K562 (cell line): Measurements from ENCODE around the gene ANKRD23. TPM values are rescaled to one million over a fixed set of nuclear protein-coding genes. Genes with fewer than 3 reads are reported as not detected.
A peak's percentile ranks its signal among the peaks of the same experiment; 100 is the strongest.

Experiments used
- ATAC-seq: fragments of 200-7000 bp; cut with Tn5 transposase; 3 replicates; pipeline ENCODE4 v1.9.1; 2020; ENCODE audit warnings: moderate library complexity
- BruUV-seq: library from RNA; stranded (reverse); fragments of 400-500 nt; replicated peaks from 2 replicates; lab custom pipeline; 2021; lab: Mats Ljungman, UMichigan
- CTCF ChIA-PET: fragments of 300-600 bp; formaldehyde crosslinking; extraction: SDS; loops from one replicate; lab custom pipeline; 2021; ENCODE audit warnings: low intra/inter-chr PET ratio; lab: Yijun Ruan, JAX
- POLR2A ChIA-PET: fragments of 300-600, 350-650 bp; sonication (Branson Sonifier 250); formaldehyde crosslinking; extraction: SDS; loops from one replicate; lab custom pipeline; 2021; ENCODE audit warnings: antibody characterized with exemption, inconsistent platforms; lab: Yijun Ruan, JAX
- DNase-seq, 4 experiments: peaks; one replicate each; pipeline versions ENCODE4 v3.0.0 to v3.0.0-alpha.2; 2011 to 2018; ENCODE audit warnings: low spot score in 3 of 4, mixed read lengths in 3 of 4; ENCODE audit errors: extremely low read depth in 1 of 4
- FAIRE-seq: peaks from 2 replicates; lab custom pipeline; 2011; peaks lifted over from hg19 to GRCh38; lab: Jason Lieb, UNC
- H2AFZ ChIP-seq: 2 replicates; pipeline ENCODE4 v1.6.0; 2011; ENCODE audit warnings: low read depth, low read length, control low read depth, inconsistent platforms
- H3K27ac ChIP-seq: fragments of 200-600 bp; 3 replicates; pipeline ENCODE4 v1.8.0; 2011; ENCODE audit warnings: low read depth, mild to moderate bottlenecking, control low read depth, inconsistent platforms, low read length, moderate library complexity, mixed read lengths; ENCODE audit errors: extremely low read depth
- H3K27me3 ChIP-seq, 2 experiments: fragments of 300-600 bp in 1 of 2; 2 replicates in 1 of 2; 3 replicates in 1 of 2; pipeline versions ENCODE4 v1.6.0 to v1.8.0; 2011; ENCODE audit warnings: inconsistent platforms in 2 of 2, low read length in 2 of 2, mild to moderate bottlenecking in 1 of 2, mixed read lengths in 1 of 2, moderate library complexity in 1 of 2; ENCODE audit not compliant: control insufficient read depth in 2 of 2, insufficient read depth in 2 of 2
- H3K36me3 ChIP-seq: fragments of 300-600 bp; 3 replicates; pipeline ENCODE4 v1.8.0; 2011; ENCODE audit warnings: mild to moderate bottlenecking, low read length, inconsistent platforms; ENCODE audit not compliant: control insufficient read depth, insufficient read depth
- H3K4me1 ChIP-seq, 2 experiments: fragments of 200-600 bp in 1 of 2; replicated peaks in 1 of 2; 2 replicates in 1 of 2; 3 replicates in 1 of 2; pipeline versions ENCODE4 v1.5.1 to v1.8.0; 2011; ENCODE audit warnings: inconsistent platforms in 2 of 2, low read length in 2 of 2, mild to moderate bottlenecking in 1 of 2, mixed read lengths in 1 of 2, moderate library complexity in 1 of 2; ENCODE audit not compliant: control insufficient read depth in 2 of 2, insufficient read depth in 2 of 2
- H3K4me2 ChIP-seq: 2 replicates; pipeline ENCODE4 v1.6.1; 2011; ENCODE audit warnings: low read length, control low read depth, inconsistent platforms, mixed read lengths; ENCODE audit not compliant: insufficient read depth
- H3K4me3 ChIP-seq: fragments of 200-600 bp; sonication (generic), shearing (Covaris generic); 2 replicates; pipeline ENCODE4 v1.5.1; 2016; ENCODE audit warnings: control low read depth, inconsistent platforms
- H3K79me2 ChIP-seq: fragments of 200-600 bp; 3 replicates; pipeline ENCODE4 v1.8.0; 2011; ENCODE audit warnings: low read length, inconsistent platforms; ENCODE audit not compliant: control insufficient read depth, insufficient read depth
- H3K9ac ChIP-seq, 2 experiments: 2 replicates each; pipeline versions ENCODE4 v1.6.0 to v1.6.1; 2011; ENCODE audit warnings: low read depth in 2 of 2, low read length in 2 of 2, control low read depth in 1 of 2, inconsistent platforms in 1 of 2, mild to moderate bottlenecking in 1 of 2, mixed read lengths in 1 of 2; ENCODE audit not compliant: insufficient read depth in 1 of 2
- H3K9me1 ChIP-seq: one replicate; pipeline ENCODE4 v1.6.0; 2011; ENCODE audit warnings: inconsistent platforms, mild to moderate bottlenecking, low read length, moderate library complexity; ENCODE audit not compliant: control insufficient read depth, insufficient read depth
- H3K9me3 ChIP-seq: replicated peaks from 2 replicates; pipeline ENCODE4 v1.5.1; 2011; ENCODE audit warnings: low read depth, low read length, inconsistent platforms; ENCODE audit not compliant: control insufficient read depth, insufficient read depth
- H4K20me1 ChIP-seq: replicated peaks from 2 replicates; pipeline ENCODE4 v1.6.1; 2011; ENCODE audit warnings: low read length, inconsistent platforms, mixed read lengths; ENCODE audit not compliant: control insufficient read depth, insufficient read depth
- ARID2 ChIP-seq: fragments of 450-650 bp; IDR thresholded peaks from 2 replicates; pipeline ENCODE4 v1.6.1; 2017; ENCODE audit warnings: antibody characterized with exemption, mild to moderate bottlenecking
- ATF1 ChIP-seq, 2 experiments: fragments of 450-650 bp in 1 of 2; IDR thresholded peaks; 2 replicates each; pipeline ENCODE4 v1.6.1; 2016; ENCODE audit warnings: missing compliant biosample characterization in 1 of 2, missing genetic modification characterization in 1 of 2
- NFXL1 ChIP-seq: fragments of 450-650 bp; formaldehyde crosslinking; IDR thresholded peaks from 2 replicates; pipeline ENCODE4 v1.4.0; 2021; ENCODE audit warnings: mild to moderate bottlenecking
- POLR2G ChIP-seq: fragments of 200-400 bp; formaldehyde crosslinking; IDR thresholded peaks from 2 replicates; pipeline ENCODE4 v1.6.1; 2017; ENCODE audit warnings: low read depth, mild to moderate bottlenecking, antibody characterized with exemption, low read length, moderate library complexity
- ZNF584 ChIP-seq: fragments of 200-800 bp; sonication (Bioruptor generic); IDR thresholded peaks from 2 replicates; pipeline ENCODE4 v1.6.1; 2016; ENCODE audit warnings: low read depth, mild to moderate bottlenecking, missing genetic modification characterization, missing compliant biosample characterization
- WGBS: fragments of 100-300 bp; shearing (Covaris generic); methylation state at CpG from one replicate; pipeline ENCODE4 v1.1.6; 2016; ENCODE audit warnings: low coverage, mixed read lengths; ENCODE audit not compliant: insufficient coverage; ENCODE audit errors: missing lambda C conversion rate; 5-methylcytosine and 5-hydroxymethylcytosine counted together
- in situ Hi-C: fragments of 300-500 bp; cut with MboI; formaldehyde crosslinking; loops from 4 replicates; pipeline ENCODE4 v1.15.0; 2018; ENCODE audit warnings: inconsistent platforms, mixed read lengths
- intact Hi-C: fragments of 100-400 bp; cut with micrococcal nuclease; formaldehyde crosslinking; loops from 2 replicates; pipeline ENCODE4 v1.14.2; 2022
- polyA plus RNA-seq, 8 experiments: library from polyadenylated mRNA; depleted of rRNA in 4 of 8; stranded (reverse) in 5 of 8; unstranded in 3 of 8; fragments of >200 nt; fragmentation: Nextera tagmentation in 2 of 8; fragmentation: Illumina TruSeq in 1 of 8; extraction: Ambion mirVana in 2 of 8; extraction: Trizol in 1 of 8; gene quantifications; 2 replicates each; pipeline versions ENCODE4 v1.2.1 to v1.2.3, GENCODE V29; 2011 to 2014; ENCODE audit warnings: inconsistent platforms in 1 of 8, missing spikeins in 1 of 8
- total RNA-seq, 7 experiments: library from RNA; depleted of rRNA in 6 of 7; stranded (reverse); fragments of >200 nt in 6 of 7; fragmentation: Illumina TruSeq in 2 of 7; extraction: Trizol in 2 of 7; gene quantifications; 2 replicates each; pipeline versions ENCODE4 v1.2.1 to v1.2.3, GENCODE V29; 2011 to 2021; ENCODE audit warnings: low replicate concordance in 1 of 7
- TF ChIP-seq, protein P1 (sequence below): fragments of 250-450 bp; sonication (Bioruptor Pico); IDR thresholded peaks from 2 replicates; pipeline ENCODE4 v1.4.0; 2020; ENCODE audit warnings: mild to moderate bottlenecking, moderate library complexity
- TF ChIP-seq, protein P2 (sequence below): fragments of 250-450 bp; sonication (Bioruptor Pico); IDR thresholded peaks from 2 replicates; pipeline ENCODE4 v1.4.0; 2020
- TF ChIP-seq, protein P3 (sequence below): fragments of 250-450 bp; sonication (Bioruptor Pico); IDR thresholded peaks from 2 replicates; pipeline ENCODE4 v1.4.0; 2020; ENCODE audit warnings: mild to moderate bottlenecking
- TF ChIP-seq, protein P4 (sequence below): IDR thresholded peaks from 3 replicates; pipeline ENCODE4 v1.6.1; 2011; ENCODE audit warnings: borderline replicate concordance, mild to moderate bottlenecking; ENCODE audit not compliant: insufficient read length, insufficient read depth
- TF ChIP-seq, protein P5 (sequence below): fragments of 250-450 bp; sonication (Bioruptor Pico); IDR thresholded peaks from 2 replicates; pipeline ENCODE4 v1.9.0; 2021; ENCODE audit warnings: mild to moderate bottlenecking, inconsistent platforms

The ANKRD23 gene
- total and polyA plus RNA-seq, 9 of the 15 experiments (the other 6 are each of a cell fraction or from before 2014, with no cell fraction given) = 0.32 to 4.8 (median 2.8) TPM

DNA sequence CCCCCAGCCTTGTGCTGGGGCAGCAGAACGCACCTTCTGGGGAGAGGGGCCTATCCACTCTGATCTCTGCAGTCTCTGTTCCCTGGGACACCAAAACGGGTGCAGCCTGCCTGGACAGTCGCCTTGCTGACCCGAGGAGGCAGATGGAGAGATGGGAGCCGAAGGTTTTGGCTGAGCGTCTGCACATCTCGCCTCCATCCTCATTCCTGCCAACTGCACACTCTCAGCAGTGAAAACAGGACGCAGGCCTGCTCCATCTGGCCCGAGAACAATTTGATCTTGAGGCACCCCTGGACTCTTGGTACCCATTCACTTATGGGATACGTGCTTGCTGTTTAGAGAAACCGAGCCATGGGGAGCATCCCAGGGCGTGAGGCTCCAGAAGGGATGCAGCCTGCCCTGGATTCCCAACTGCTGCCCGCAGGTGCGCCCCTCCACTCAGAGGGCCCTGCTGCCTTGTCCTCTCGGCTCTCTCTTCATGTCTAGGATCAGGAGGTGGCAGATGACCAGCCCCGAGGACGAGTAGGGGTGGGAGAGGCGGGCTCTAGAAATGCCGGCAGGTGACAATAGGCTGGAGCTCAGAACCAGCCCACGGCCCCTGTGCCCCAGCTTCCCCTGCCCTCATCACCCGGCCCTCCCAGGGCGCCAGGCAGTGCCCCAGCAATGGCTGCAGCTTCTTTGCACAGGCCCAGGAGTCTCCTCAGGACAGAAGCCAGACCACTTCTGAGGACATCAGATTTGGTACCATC is 35.1 kb upstream of the ANKRD23 start:
- intact Hi-C loops = no loop called here
- POLR2A ChIA-PET = interaction anchor here (0.5 to 11.3 kb wide), 6 partner anchors 8 to 233 kb away, joined by 3 to 112 read pairs (median 4); no protein-coding TSS in a partner anchor
- H3K79me2 ChIP-seq = peaks cover 4% of the 10 kb centered on the region; the same call in 2 of the 3 replicates
- no TSS peak for BruUV-seq
- peaks cover 34% of the 10 kb centered on the region; the same call in 2 of the 3 replicates for H3K36me3 ChIP-seq
- no peak overlapping the region for H2AFZ ChIP-seq
- H3K4me2 ChIP-seq = no peak overlapping the region
- DNase-seq (no peak), ATAC-seq (no peak), FAIRE-seq (no peak)
- no peak overlapping the region for H3K4me3 ChIP-seq
- peaks cover 32 to 94% of the 10 kb centered on the region in 2 experiments for H3K4me1 ChIP-seq
- in situ Hi-C loops = no loop called here
- H3K9me1 ChIP-seq = peaks cover 4% of the 10 kb centered on the region
- CTCF ChIA-PET = no interaction called here
- no peaks in the 10 kb centered on the region for H3K9me3 ChIP-seq
- H3K9ac ChIP-seq = peak overlapping the region in 1 of 2 experiments; percentile 49; a peak in 1 of 4 replicates
- no peak overlapping the region; the same call in 2 of the 3 replicates for H3K27ac ChIP-seq
- no peaks in the 10 kb centered on the region for H4K20me1 ChIP-seq
- WGBS = 81% methylated on average over 15 of the region's 22 CpGs
- no peaks in the 10 kb centered on the region; a peak in 1 of 5 replicates for H3K27me3 ChIP-seq
- TF ChIP-seq, protein P1, sequence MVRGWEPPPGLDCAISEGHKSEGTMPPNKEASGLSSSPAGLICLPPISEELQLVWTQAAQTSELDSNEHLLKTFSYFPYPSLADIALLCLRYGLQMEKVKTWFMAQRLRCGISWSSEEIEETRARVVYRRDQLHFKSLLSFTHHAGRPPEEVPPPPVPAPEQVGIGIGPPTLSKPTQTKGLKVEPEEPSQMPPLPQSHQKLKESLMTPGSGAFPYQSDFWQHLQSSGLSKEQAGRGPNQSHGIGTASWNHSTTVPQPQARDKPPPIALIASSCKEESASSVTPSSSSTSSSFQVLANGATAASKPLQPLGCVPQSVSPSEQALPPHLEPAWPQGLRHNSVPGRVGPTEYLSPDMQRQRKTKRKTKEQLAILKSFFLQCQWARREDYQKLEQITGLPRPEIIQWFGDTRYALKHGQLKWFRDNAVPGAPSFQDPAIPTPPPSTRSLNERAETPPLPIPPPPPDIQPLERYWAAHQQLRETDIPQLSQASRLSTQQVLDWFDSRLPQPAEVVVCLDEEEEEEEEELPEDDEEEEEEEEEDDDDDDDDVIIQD (CRISPR knock-in tag) = no peak
- TF ChIP-seq, protein P2, sequence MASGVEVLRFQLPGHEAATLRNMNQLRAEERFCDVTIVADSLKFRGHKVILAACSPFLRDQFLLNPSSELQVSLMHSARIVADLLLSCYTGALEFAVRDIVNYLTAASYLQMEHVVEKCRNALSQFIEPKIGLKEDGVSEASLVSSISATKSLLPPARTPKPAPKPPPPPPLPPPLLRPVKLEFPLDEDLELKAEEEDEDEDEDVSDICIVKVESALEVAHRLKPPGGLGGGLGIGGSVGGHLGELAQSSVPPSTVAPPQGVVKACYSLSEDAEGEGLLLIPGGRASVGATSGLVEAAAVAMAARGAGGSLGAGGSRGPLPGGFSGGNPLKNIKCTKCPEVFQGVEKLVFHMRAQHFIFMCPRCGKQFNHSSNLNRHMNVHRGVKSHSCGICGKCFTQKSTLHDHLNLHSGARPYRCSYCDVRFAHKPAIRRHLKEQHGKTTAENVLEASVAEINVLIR (CRISPR knock-in tag) = no peak
- no peak for TF ChIP-seq NFXL1 (CRISPR knock-in tag)
- peak; percentile 60 for TF ChIP-seq POLR2G
- TF ChIP-seq ARID2 = no peak
- TF ChIP-seq, protein P3, sequence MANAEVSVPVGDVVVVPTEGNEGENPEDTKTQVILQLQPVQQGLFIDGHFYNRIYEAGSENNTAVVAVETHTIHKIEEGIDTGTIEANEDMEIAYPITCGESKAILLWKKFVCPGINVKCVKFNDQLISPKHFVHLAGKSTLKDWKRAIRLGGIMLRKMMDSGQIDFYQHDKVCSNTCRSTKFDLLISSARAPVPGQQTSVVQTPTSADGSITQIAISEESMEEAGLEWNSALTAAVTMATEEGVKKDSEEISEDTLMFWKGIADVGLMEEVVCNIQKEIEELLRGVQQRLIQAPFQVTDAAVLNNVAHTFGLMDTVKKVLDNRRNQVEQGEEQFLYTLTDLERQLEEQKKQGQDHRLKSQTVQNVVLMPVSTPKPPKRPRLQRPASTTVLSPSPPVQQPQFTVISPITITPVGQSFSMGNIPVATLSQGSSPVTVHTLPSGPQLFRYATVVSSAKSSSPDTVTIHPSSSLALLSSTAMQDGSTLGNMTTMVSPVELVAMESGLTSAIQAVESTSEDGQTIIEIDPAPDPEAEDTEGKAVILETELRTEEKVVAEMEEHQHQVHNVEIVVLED (CRISPR knock-in tag) = no peak
- TF ChIP-seq, protein P4, sequence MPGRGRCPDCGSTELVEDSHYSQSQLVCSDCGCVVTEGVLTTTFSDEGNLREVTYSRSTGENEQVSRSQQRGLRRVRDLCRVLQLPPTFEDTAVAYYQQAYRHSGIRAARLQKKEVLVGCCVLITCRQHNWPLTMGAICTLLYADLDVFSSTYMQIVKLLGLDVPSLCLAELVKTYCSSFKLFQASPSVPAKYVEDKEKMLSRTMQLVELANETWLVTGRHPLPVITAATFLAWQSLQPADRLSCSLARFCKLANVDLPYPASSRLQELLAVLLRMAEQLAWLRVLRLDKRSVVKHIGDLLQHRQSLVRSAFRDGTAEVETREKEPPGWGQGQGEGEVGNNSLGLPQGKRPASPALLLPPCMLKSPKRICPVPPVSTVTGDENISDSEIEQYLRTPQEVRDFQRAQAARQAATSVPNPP = no peak
- TF ChIP-seq, protein P5, sequence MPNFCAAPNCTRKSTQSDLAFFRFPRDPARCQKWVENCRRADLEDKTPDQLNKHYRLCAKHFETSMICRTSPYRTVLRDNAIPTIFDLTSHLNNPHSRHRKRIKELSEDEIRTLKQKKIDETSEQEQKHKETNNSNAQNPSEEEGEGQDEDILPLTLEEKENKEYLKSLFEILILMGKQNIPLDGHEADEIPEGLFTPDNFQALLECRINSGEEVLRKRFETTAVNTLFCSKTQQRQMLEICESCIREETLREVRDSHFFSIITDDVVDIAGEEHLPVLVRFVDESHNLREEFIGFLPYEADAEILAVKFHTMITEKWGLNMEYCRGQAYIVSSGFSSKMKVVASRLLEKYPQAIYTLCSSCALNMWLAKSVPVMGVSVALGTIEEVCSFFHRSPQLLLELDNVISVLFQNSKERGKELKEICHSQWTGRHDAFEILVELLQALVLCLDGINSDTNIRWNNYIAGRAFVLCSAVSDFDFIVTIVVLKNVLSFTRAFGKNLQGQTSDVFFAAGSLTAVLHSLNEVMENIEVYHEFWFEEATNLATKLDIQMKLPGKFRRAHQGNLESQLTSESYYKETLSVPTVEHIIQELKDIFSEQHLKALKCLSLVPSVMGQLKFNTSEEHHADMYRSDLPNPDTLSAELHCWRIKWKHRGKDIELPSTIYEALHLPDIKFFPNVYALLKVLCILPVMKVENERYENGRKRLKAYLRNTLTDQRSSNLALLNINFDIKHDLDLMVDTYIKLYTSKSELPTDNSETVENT (CRISPR knock-in tag) = no peak
- no peak for TF ChIP-seq ZNF584 (CRISPR knock-in tag)
- TF ChIP-seq ATF1 (CRISPR knock-in tag; IDR thresholded peaks at IDR 0.05) = no peak
- no peak for TF ChIP-seq ATF1 (tag; IDR thresholded peaks at IDR 0.05)
